Endothelial cell of umbilical vein (primary cell): ENCODE measurements around the gene IGF2BP2. TPM values are rescaled to one million over a fixed set of nuclear protein-coding genes. Genes with fewer than 3 reads are reported as not detected.
"Not testable (repeated sequence)": the region's sequence is repeated elsewhere in the genome, so short reads cannot be mapped to it uniquely, and the experiment has no call there.

Source experiments
- BruUV-seq: library from RNA; stranded (reverse); fragments of 400-500 nt; replicated peaks from 2 replicates; lab custom pipeline; 2021; lab: Mats Ljungman, UMichigan
- CTCF ChIA-PET: fragments of 300-600, 350-600 bp; sonication (Branson Sonifier 250); formaldehyde crosslinking; loops from one replicate; lab custom pipeline; 2021; ENCODE audit warnings: antibody characterized with exemption, inconsistent platforms; lab: Charles Lee
- POLR2A ChIA-PET: fragments of 300-600, 350-600 bp; sonication (Branson Sonifier 250); formaldehyde crosslinking; loops from one replicate; lab custom pipeline; 2021; ENCODE audit warnings: antibody characterized with exemption, inconsistent platforms; lab: Charles Lee
- DNase-seq: peaks from one replicate; pipeline ENCODE4 v3.0.0-alpha.2; 2011; ENCODE audit warnings: low read depth, low spot score
- FAIRE-seq: peaks from 2 replicates; lab custom pipeline; 2011; peaks lifted over from hg19 to GRCh38; lab: Jason Lieb, UNC
- H2AFZ ChIP-seq: 2 replicates; pipeline ENCODE4 v1.6.0; 2012; ENCODE audit warnings: low read depth, low read length, control low read depth, inconsistent platforms
- H3K27ac ChIP-seq: 2 replicates; pipeline ENCODE4 v1.5.1; 2011; ENCODE audit warnings: low read depth, mild to moderate bottlenecking, control low read depth, low read length, moderate library complexity; ENCODE audit not compliant: insufficient read depth
- H3K27me3 ChIP-seq, 2 experiments: 2 replicates each; pipeline versions ENCODE4 v1.6.0 to v1.6.1; 2011; ENCODE audit warnings: low read length in 2 of 2, mixed read lengths in 1 of 2; ENCODE audit not compliant: control insufficient read depth in 2 of 2, insufficient read depth in 2 of 2
- H3K36me3 ChIP-seq, 2 experiments: 2 replicates in 1 of 2; 3 replicates in 1 of 2; pipeline ENCODE4 v1.5.1; 2011; ENCODE audit warnings: low read length in 2 of 2, mild to moderate bottlenecking in 1 of 2, moderate library complexity in 1 of 2; ENCODE audit not compliant: control insufficient read depth in 2 of 2, insufficient read depth in 2 of 2; ENCODE audit errors: extremely low read depth in 1 of 2
- H3K4me1 ChIP-seq: 3 replicates; pipeline ENCODE4 v1.5.1; 2011; ENCODE audit warnings: mild to moderate bottlenecking, low read length; ENCODE audit not compliant: control insufficient read depth, insufficient read depth; ENCODE audit errors: extremely low read depth
- H3K4me2 ChIP-seq: 2 replicates; pipeline ENCODE4 v1.6.1; 2011; ENCODE audit warnings: low read length, control low read depth, mixed read lengths; ENCODE audit not compliant: insufficient read depth
- H3K4me3 ChIP-seq, 3 experiments: fragments of 200-600 bp in 1 of 3; sonication (generic), shearing (Covaris generic) in 1 of 3; replicated peaks in 1 of 3; 2 replicates each; pipeline ENCODE4 v1.5.1; 2011 to 2016; ENCODE audit warnings: control low read depth in 3 of 3, low read length in 3 of 3, mild to moderate bottlenecking in 2 of 3, inconsistent platforms in 1 of 3, low read depth in 1 of 3, moderate library complexity in 1 of 3; ENCODE audit not compliant: insufficient read depth in 1 of 3
- H3K79me2 ChIP-seq: 2 replicates; pipeline ENCODE4 v1.6.0; 2012; ENCODE audit warnings: low read length, inconsistent platforms; ENCODE audit not compliant: control insufficient read depth, insufficient read depth
- H3K9ac ChIP-seq: replicated peaks from 2 replicates; pipeline ENCODE3; 2011; ENCODE audit warnings: low read length, control low read depth; ENCODE audit not compliant: insufficient read depth; ENCODE audit errors: extremely low read depth
- H3K9me1 ChIP-seq: replicated peaks from 3 replicates; pipeline ENCODE4 v1.6.0; 2011; ENCODE audit warnings: mild to moderate bottlenecking, low read length; ENCODE audit not compliant: control insufficient read depth, insufficient read depth; ENCODE audit errors: extremely low read depth
- H3K9me3 ChIP-seq: replicated peaks from 2 replicates; pipeline ENCODE4 v1.5.1; 2012; ENCODE audit warnings: low read length, inconsistent platforms; ENCODE audit not compliant: control insufficient read depth, insufficient read depth
- H4K20me1 ChIP-seq: replicated peaks from 2 replicates; pipeline ENCODE3; 2011; ENCODE audit warnings: mild to moderate bottlenecking, low read length; ENCODE audit not compliant: control insufficient read depth, insufficient read depth; ENCODE audit errors: extremely low read depth
- CTCF ChIP-seq, 2 donors: IDR thresholded peaks; 1 replicate in 1 of 2; 2 replicates in 1 of 2; pipeline ENCODE4 v1.5.1; 2011; ENCODE audit warnings: low read length in 2 of 2, mild to moderate bottlenecking in 2 of 2, moderate library complexity in 2 of 2, control low read depth in 1 of 2, inconsistent platforms in 1 of 2, low read depth in 1 of 2; ENCODE audit not compliant: insufficient read depth in 1 of 2; ENCODE audit errors: extremely low read depth in 1 of 2
- EZH2 ChIP-seq: IDR thresholded peaks from 2 replicates; pipeline ENCODE4 v1.6.1; 2012; ENCODE audit warnings: borderline replicate concordance, low read depth, mild to moderate bottlenecking, moderate library complexity, low read length, inconsistent platforms; ENCODE audit not compliant: severe bottlenecking
- FOS ChIP-seq: IDR thresholded peaks from 2 replicates; pipeline ENCODE4 v1.6.1; 2011; ENCODE audit warnings: mild to moderate bottlenecking, low read length, moderate library complexity, borderline replicate concordance; ENCODE audit not compliant: insufficient read depth
- GATA2 ChIP-seq: IDR thresholded peaks from 2 replicates; pipeline ENCODE4 v1.7.0; 2011; ENCODE audit warnings: low read depth, mild to moderate bottlenecking, moderate library complexity, mixed read lengths, low read length; ENCODE audit not compliant: insufficient read length, insufficient read depth
- JUN ChIP-seq: IDR thresholded peaks from 2 replicates; pipeline ENCODE4 v1.6.1; 2011; ENCODE audit warnings: borderline replicate concordance, low read depth; ENCODE audit not compliant: insufficient read length, insufficient read depth
- MAX ChIP-seq: IDR thresholded peaks from 2 replicates; pipeline ENCODE4 v1.6.1; 2011; ENCODE audit not compliant: insufficient read depth, insufficient read length
- MYC ChIP-seq: IDR thresholded peaks from one replicate; pipeline ENCODE4 v1.6.1; 2011; ENCODE audit warnings: mild to moderate bottlenecking, low read depth, low read length
- POLR2A ChIP-seq: IDR thresholded peaks from 2 replicates; pipeline ENCODE4 v1.6.1; 2012; ENCODE audit warnings: low read depth, mild to moderate bottlenecking, control low read depth, low read length
- POLR2AphosphoS5 ChIP-seq: IDR thresholded peaks from 2 replicates; pipeline ENCODE4 v1.6.1; 2012; ENCODE audit warnings: low read depth, mild to moderate bottlenecking, control low read depth, low read length, moderate library complexity; ENCODE audit not compliant: insufficient read depth
- dilution Hi-C: fragments of 300-500 bp; cut with MboI; formaldehyde crosslinking; loops from one replicate; pipeline ENCODE4 v1.15.0; 2019; ENCODE audit warnings: low sequenced_read_pairs; ENCODE audit not compliant: extremely low pct_ligation_motif_present
- intact Hi-C: fragments of 100-400 bp; cut with micrococcal nuclease; formaldehyde crosslinking; loops from one replicate; pipeline ENCODE4 v1.10.0; 2022
- polyA plus RNA-seq, 4 experiments: library from polyadenylated mRNA; depleted of rRNA in 3 of 4; stranded (reverse) in 3 of 4; unstranded in 1 of 4; fragments of >200 nt; gene quantifications; 2 replicates each; pipeline versions ENCODE4 v1.2.1 to v1.2.3, GENCODE V29; 2011 to 2012; ENCODE audit warnings: missing spikeins in 1 of 4
- total RNA-seq: library from RNA; stranded (reverse); gene quantifications from 2 replicates; pipeline ENCODE4 v1.2.3, GENCODE V29; 2021

Gene IGF2BP2
- total and polyA plus RNA-seq, 2 donors (not counting 3 experiments of a cell fraction or from before 2014, with no cell fraction given) = 10.7 to 130 TPM

GRCh38 chr3:185842241-185842640 lies 17.4 kb upstream of the IGF2BP2 start:
- BruUV-seq = no TSS peak
- intact Hi-C loops = no loop called here
- dilution Hi-C loops = no loop called here
- no peaks in the 10 kb centered on the region for H4K20me1 ChIP-seq
- H3K36me3 ChIP-seq = no peaks in the 10 kb centered on the region
- H3K27me3 ChIP-seq = peaks cover 4 to 11% of the 10 kb centered on the region in 2 experiments
- H3K27ac ChIP-seq = no peak overlapping the region
- H3K4me2 ChIP-seq = no peak overlapping the region
- POLR2A ChIA-PET = interaction anchor here (0.6 to 1.0 kb wide), 2 partner anchors 26 to 53 kb away, joined by 4 to 7 read pairs; no protein-coding TSS in a partner anchor
- FAIRE-seq (no peak), DNase-seq (no peak)
- no peaks in the 10 kb centered on the region for H3K79me2 ChIP-seq
- no peaks in the 10 kb centered on the region for H3K4me1 ChIP-seq
- CTCF ChIA-PET = interaction anchor here (1.0 to 1.9 kb wide), 3 partner anchors 107 to 182 kb away, joined by 3 to 8 read pairs (median 4); no protein-coding TSS in a partner anchor
- H3K9me1 ChIP-seq = no peaks in the 10 kb centered on the region
- H3K4me3 ChIP-seq = no peak overlapping the region
- no peak for TF ChIP-seq JUN
- TF ChIP-seq EZH2 = no peak
- TF ChIP-seq CTCF (IDR thresholded peaks at IDR 0.05; ENCODE audit: extremely low read depth in 1 of 2, insufficient read depth in 1 of 2, low read depth in 1 of 2, low read length in 2 of 2) = no peak
- TF ChIP-seq POLR2AphosphoS5 = no peak
- no peak for TF ChIP-seq FOS
- no peak for TF ChIP-seq MYC
- no peak for TF ChIP-seq POLR2A
- no peak for TF ChIP-seq GATA2
- no peak for TF ChIP-seq MAX
- no peak overlapping the region for H2AFZ ChIP-seq
- no peaks in the 10 kb centered on the region for H3K9me3 ChIP-seq
- H3K9ac ChIP-seq = no peak overlapping the region

- POLR2A ChIA-PET, H3K27ac ChIP-seq, H4K20me1 ChIP-seq, FAIRE-seq, BruUV-seq, H3K9ac ChIP-seq, DNase-seq, H3K9me3 ChIP-seq, dilution Hi-C loops, H3K4me2 ChIP-seq, H3K36me3 ChIP-seq, H3K4me1 ChIP-seq, H3K27me3 ChIP-seq, H3K79me2 ChIP-seq, intact Hi-C loops, H3K4me3 ChIP-seq, H3K9me1 ChIP-seq, H2AFZ ChIP-seq: not testable (repeated sequence)
- CTCF ChIA-PET = interaction anchor here (1.9 kb wide), 1 partner anchor 178 kb away, joined by 7 read pairs; no protein-coding TSS in a partner anchor
Measured at GRCh38 chr3:185838417-185838989, 13.7 kb upstream of the IGF2BP2 start.
